HG03342 (cell line): ENCODE data around the gene SS18L1.
A peak's percentile ranks its signal among the peaks of the same experiment; 100 is the strongest.
"Not testable (repeated sequence)": the region's sequence is repeated elsewhere in the genome, so short reads cannot be mapped to it uniquely, and the experiment has no call there.

Experiments
- ATAC-seq: cut with Tn5 transposase; IDR thresholded peaks from one replicate; pipeline ENCODE4 v1.9.1; 2021; ENCODE audit warnings: mild to moderate bottlenecking, moderate library complexity; ENCODE audit not compliant: unreplicated experiment

SS18L1 gene

GRCh38 chr20:62136283-62137091 is 7.1 kb upstream of the SS18L1 start:
- no peak for ATAC-seq

- no peak for ATAC-seq
These were observed 6.5 kb upstream of the SS18L1 start for GRCh38 chr20:62137092-62137384.

- ATAC-seq, result no peak
These were observed 5.9 kb upstream of the SS18L1 start for GRCh38 chr20:62137478-62138203.

GRCh38 chr20:62138204-62138543 is 5.4 kb upstream of the SS18L1 start:
- ATAC-seq, result no peak

- ATAC-seq, result no peak
These were observed 4.7 kb upstream of the SS18L1 start for GRCh38 chr20:62138912-62139311.

- no peak for ATAC-seq
These were observed 3.9 kb upstream of the SS18L1 start for GRCh38 chr20:62139636-62140035.

- ATAC-seq, result no peak
These were observed 2.5 kb upstream of the SS18L1 start for GRCh38 chr20:62141043-62141396.

GRCh38 chr20:62141397-62142251 is 1.9 kb upstream of the SS18L1 start:
- ATAC-seq, result no peak

GRCh38 chr20:62142252-62143080 is 1.1 kb upstream of the SS18L1 start:
- ATAC-seq, result peak; percentile 16

- peak; percentile 20 for ATAC-seq
These were observed 622 bp downstream of the SS18L1 start for GRCh38 chr20:62143957-62144825.

- ATAC-seq, result no peak
These were observed 2.1 kb downstream of the SS18L1 start for GRCh38 chr20:62145688-62146018.

GRCh38 chr20:62146019-62146755 is 2.6 kb downstream of the SS18L1 start:
- no peak for ATAC-seq

GRCh38 chr20:62147125-62147524 is 3.6 kb downstream of the SS18L1 start:
- no peak for ATAC-seq

GRCh38 chr20:62147528-62147927 is 4.0 kb downstream of the SS18L1 start:
- ATAC-seq, result no peak

- ATAC-seq, result not testable (repeated sequence)
These were observed 4.8 kb downstream of the SS18L1 start for GRCh38 chr20:62148383-62148782.

- ATAC-seq, result no peak
These were observed 5.3 kb downstream of the SS18L1 start for GRCh38 chr20:62148908-62149314.

GRCh38 chr20:62149532-62150309 is 6.2 kb downstream of the SS18L1 start:
- ATAC-seq, result no peak

- no peak for ATAC-seq
These were observed 6.7 kb downstream of the SS18L1 start for GRCh38 chr20:62150310-62150575.

- ATAC-seq, result no peak
These were observed 7.7 kb downstream of the SS18L1 start for GRCh38 chr20:62151225-62151624.
